Transverse colon (tissue), 4 donors: ENCODE measurements around the gene SGCG. TPM values are rescaled to one million over a fixed set of nuclear protein-coding genes. Genes with fewer than 3 reads are reported as not detected.

Source experiments
- DNase-seq: peaks from one replicate; pipeline ENCODE4 v3.0.0-alpha.2; 2019
- H3K27ac ChIP-seq, 4 donors: fragments of 200-600 bp; sonication (generic); 2 replicates each; pipeline ENCODE4 v1.5.1; 2016 to 2018; ENCODE audit warnings: inconsistent platforms in 4 of 4
- H3K27me3 ChIP-seq: fragments of 200-600 bp; sonication (generic); 2 replicates; pipeline ENCODE4 v1.5.1; 2017; ENCODE audit warnings: inconsistent platforms
- H3K36me3 ChIP-seq, 4 donors: fragments of 200-600 bp; sonication (generic); 2 replicates each; pipeline ENCODE4 v1.5.1; 2017 to 2019; ENCODE audit warnings: inconsistent platforms in 4 of 4
- H3K4me1 ChIP-seq, 4 donors: fragments of 200-600 bp; sonication (generic); 2 replicates each; pipeline ENCODE4 v1.5.1; 2017 to 2020; ENCODE audit warnings: inconsistent platforms in 4 of 4
- H3K4me3 ChIP-seq, 4 donors: fragments of 200-600 bp; sonication (generic); 1 replicate in 1 of 4; 2 replicates in 3 of 4; pipeline versions ENCODE4 v1.5.1 to v1.6.1; 2017 to 2019; ENCODE audit warnings: inconsistent platforms in 4 of 4
- H3K9me3 ChIP-seq, 2 donors: fragments of 200-600 bp; sonication (generic); 2 replicates each; pipeline ENCODE4 v1.5.1; 2017 to 2019; ENCODE audit warnings: inconsistent platforms in 2 of 2
- CTCF ChIP-seq, 5 experiments: fragments of 200-600 bp in 3 of 5; fragments of 450-650 bp in 2 of 5; sonication (generic) in 3 of 5; IDR thresholded peaks; 1 replicate in 2 of 5; 2 replicates in 3 of 5; pipeline ENCODE4 v1.5.1; 2016 to 2017; ENCODE audit warnings: antibody characterized with exemption in 5 of 5, inconsistent platforms in 3 of 5, mild to moderate bottlenecking in 2 of 5, moderate library complexity in 1 of 5
- EP300 ChIP-seq: sonication (generic); formaldehyde crosslinking; IDR thresholded peaks from one replicate; pipeline ENCODE4 v1.6.1; 2017; ENCODE audit warnings: antibody characterized with exemption, low read depth
- POLR2A ChIP-seq: fragments of 450-650 bp; IDR thresholded peaks from one replicate; pipeline ENCODE4 v1.6.1; 2016; ENCODE audit warnings: antibody characterized with exemption, mild to moderate bottlenecking, moderate library complexity
- POLR2AphosphoS5 ChIP-seq, 3 donors: sonication (generic); formaldehyde crosslinking; IDR thresholded peaks; one replicate each; pipeline ENCODE4 v1.6.1; 2016; ENCODE audit warnings: antibody characterized with exemption in 3 of 3
- WGBS, 2 donors: methylation state at CpG; one replicate each; pipeline ENCODE4 v1.1.5; 2018; ENCODE audit warnings: low coverage in 1 of 2; 5-methylcytosine and 5-hydroxymethylcytosine counted together
- in situ Hi-C, 4 donors: fragments of 200-750 bp; cut with MboI; loops; one replicate each; pipeline versions ENCODE4 v1.15.0 to v1.15.1; 2017; ENCODE audit warnings: low sequenced_read_pairs in 3 of 4, low pct_ligation_motif_present in 1 of 4, low pct_unique_long_range_greater_than_20kb in 1 of 4
- intact Hi-C: fragments of 100-400 bp; cut with DNase I; formaldehyde crosslinking; loops from one replicate; pipeline ENCODE4 v1.15.1; 2023; ENCODE audit warnings: low total_unique reads
- total RNA-seq, 4 donors: library from RNA; depleted of rRNA; stranded (reverse); fragments of >200 nt; gene quantifications; one replicate each; pipeline ENCODE4 v1.1.0, GENCODE V29; 2016

The SGCG gene
- total RNA-seq, 4 donors from 2014 or later, result not detected

DNA sequence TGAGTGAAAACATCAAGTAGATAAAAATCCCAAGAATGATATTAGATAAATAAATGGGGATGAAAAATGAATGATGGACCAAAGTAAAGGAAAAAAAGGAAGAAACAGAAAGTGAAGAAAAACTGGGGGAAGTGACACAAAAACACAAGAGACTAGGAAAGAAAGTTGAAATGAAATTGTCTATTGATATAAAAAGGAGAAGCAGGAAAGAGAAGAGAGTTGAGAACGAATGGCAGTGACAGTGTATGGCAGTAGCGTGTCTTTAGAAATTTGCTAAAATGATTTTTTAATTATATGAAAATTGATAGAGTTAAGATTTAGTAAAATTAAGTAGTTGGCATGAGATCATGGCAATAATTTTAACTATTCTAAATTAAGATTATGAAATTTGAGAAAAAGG is 36.3 kb upstream of the SGCG start:
- no peak for DNase-seq
- no peak overlapping the region for H3K27ac ChIP-seq
- no peak for TF ChIP-seq CTCF (IDR thresholded peaks at IDR 0.05)
- TF ChIP-seq POLR2A, result no peak
- no peak for TF ChIP-seq POLR2AphosphoS5 (IDR thresholded peaks at IDR 0.05)
- no peak for TF ChIP-seq EP300
- H3K27me3 ChIP-seq, result no peaks in the 10 kb centered on the region
- 68 to 85% methylated on average over 2 of the region's 2 CpGs for WGBS, 2 donors
- no peaks in the 10 kb centered on the region for H3K9me3 ChIP-seq
- in situ Hi-C loops, result no loop called here
- H3K36me3 ChIP-seq, result no peaks in the 10 kb centered on the region
- H3K4me1 ChIP-seq, result no peaks in the 10 kb centered on the region
- no peak overlapping the region for H3K4me3 ChIP-seq
- intact Hi-C loops, result no loop called here

DNA sequence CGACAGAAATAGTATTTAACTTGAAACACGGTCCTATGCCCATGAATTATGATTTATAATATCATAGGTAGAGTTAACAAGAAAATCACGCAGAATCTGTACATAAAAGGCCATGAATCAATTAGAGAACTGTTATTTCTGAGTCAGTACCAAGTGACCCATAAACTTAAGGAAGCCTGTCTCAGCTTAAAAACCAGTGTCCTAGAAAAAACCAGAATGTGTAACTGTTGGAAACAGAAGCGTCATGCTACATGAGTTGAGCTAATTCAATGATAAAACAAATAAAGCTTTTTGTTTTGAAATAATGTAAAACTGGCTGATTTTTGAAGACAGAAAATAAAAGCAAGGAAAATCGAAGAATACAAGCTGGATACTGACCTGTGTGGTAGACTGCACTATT is 34.8 kb upstream of the SGCG start:
- no peaks in the 10 kb centered on the region for H3K9me3 ChIP-seq
- no peak overlapping the region for H3K4me3 ChIP-seq
- no peak for TF ChIP-seq POLR2AphosphoS5 (IDR thresholded peaks at IDR 0.05)
- no peak for TF ChIP-seq POLR2A
- TF ChIP-seq EP300, result no peak
- no peak for TF ChIP-seq CTCF (IDR thresholded peaks at IDR 0.05)
- no peak overlapping the region for H3K27ac ChIP-seq
- H3K36me3 ChIP-seq, result no peaks in the 10 kb centered on the region
- 71 to 73% methylated on average over 5 of the region's 5 CpGs for WGBS, 2 donors
- intact Hi-C loops (no loop called here), in situ Hi-C loops (no loop called here)
- no peak for DNase-seq
- H3K4me1 ChIP-seq, result no peaks in the 10 kb centered on the region
- no peaks in the 10 kb centered on the region for H3K27me3 ChIP-seq

DNA sequence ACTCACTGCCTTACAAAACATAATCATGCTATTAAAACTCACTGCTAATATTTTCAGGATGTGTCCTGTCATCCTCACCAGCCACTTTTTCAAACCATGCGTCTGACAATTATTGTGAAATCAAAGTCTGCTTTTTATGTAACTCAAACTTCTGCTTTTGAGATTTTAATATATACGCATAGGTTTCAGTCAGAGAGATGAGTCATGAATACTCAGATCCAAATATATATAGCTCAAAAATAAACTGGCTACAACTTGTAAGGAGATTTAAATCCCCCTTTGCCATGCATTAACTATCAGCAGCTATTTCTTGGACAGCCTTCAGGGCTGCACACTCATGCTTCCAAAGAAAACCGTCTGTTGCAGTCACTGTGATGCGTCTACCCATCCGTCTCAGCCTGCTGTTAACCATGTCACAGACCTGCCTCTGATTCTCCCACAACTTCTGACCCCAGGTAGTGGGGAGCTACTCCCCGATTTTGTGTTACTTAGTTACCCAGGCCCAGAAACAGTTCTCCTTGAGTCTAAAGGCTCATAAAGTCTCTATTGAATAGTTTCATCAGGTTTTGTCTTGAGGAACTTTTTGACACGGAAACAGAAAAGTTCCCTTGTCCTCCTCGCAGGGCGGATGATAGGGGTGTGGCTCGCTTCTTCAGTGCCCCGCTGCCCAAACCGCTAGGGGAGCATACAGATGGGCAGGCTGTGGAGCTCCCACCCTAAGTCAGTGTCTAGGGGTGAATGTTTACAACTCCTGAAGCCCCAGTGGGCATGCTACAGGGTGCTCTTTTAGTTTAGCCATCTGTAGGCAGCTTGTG is 33.8 kb upstream of the SGCG start:
- H3K4me3 ChIP-seq, result no peak overlapping the region
- WGBS, 2 donors, result 52 to 63% methylated on average over 11 to 12 of the region's 12 CpGs
- DNase-seq, result no peak
- no peaks in the 10 kb centered on the region for H3K27me3 ChIP-seq
- intact Hi-C loops, result no loop called here
- in situ Hi-C loops, result no loop called here
- H3K27ac ChIP-seq, result no peak overlapping the region
- H3K9me3 ChIP-seq, result no peaks in the 10 kb centered on the region
- H3K36me3 ChIP-seq, result no peaks in the 10 kb centered on the region
- no peaks in the 10 kb centered on the region for H3K4me1 ChIP-seq
- TF ChIP-seq CTCF (IDR thresholded peaks at IDR 0.05), result no peak
- no peak for TF ChIP-seq EP300
- TF ChIP-seq POLR2AphosphoS5 (IDR thresholded peaks at IDR 0.05), result no peak
- TF ChIP-seq POLR2A, result no peak

- Histone ChIP-seq H3K4me3 (no peak overlapping the region), H3K4me1 (no peaks in the 10 kb centered on the region), H3K27ac (no peak overlapping the region), H3K27me3 (no peaks in the 10 kb centered on the region), H3K36me3 (no peaks in the 10 kb centered on the region), H3K9me3 (no peaks in the 10 kb centered on the region)
- DNase-seq, result no peak
- 75 to 90% methylated on average over 1 to 10 of the region's 10 CpGs for WGBS, 2 donors
- no peak for TF ChIP-seq POLR2AphosphoS5 (IDR thresholded peaks at IDR 0.05)
- no peak for TF ChIP-seq CTCF (IDR thresholded peaks at IDR 0.05)
- intact Hi-C loops, result no loop called here
- in situ Hi-C loops, result no loop called here
These were observed 33.0 kb upstream of the SGCG start for GRCh38 chr13:23147827-23148226.
